ENCODE measurements around the gene NPAS3.

- TF ChIP-seq CTCF (conservative IDR thresholded peaks at IDR 0.05; ENCODE audit: low read length), result no peak
- no peak for TF ChIP-seq EZH2phosphoT487 (IDR thresholded peaks at IDR 0.05; ENCODE audit: borderline replicate concordance, low read depth, low read length)
These were observed 55.2 kb downstream of the NPAS3 start for GRCh38 chr14:32993921-32994320.
